DND-41 (cell line): ENCODE results near the gene MCTP1.
A peak's percentile ranks its signal among the peaks of the same experiment; 100 is the strongest.

Source experiments
- ATAC-seq: fragments of 200-7000 bp; cut with Tn5 transposase; 3 replicates; pipeline ENCODE4 v1.9.1; 2021; ENCODE audit warnings: low read depth; ENCODE audit not compliant: insufficient read depth
- DNase-seq: peaks from one replicate; pipeline ENCODE4 v3.0.0-alpha.2; 2020
- H2AFZ ChIP-seq: 2 replicates; pipeline ENCODE4 v1.6.0; 2012; ENCODE audit warnings: low read depth, low read length
- H3K27ac ChIP-seq: 2 replicates; pipeline ENCODE4 v1.5.1; 2012; ENCODE audit warnings: low read length, inconsistent platforms
- H3K27me3 ChIP-seq: fragments of 200-600 bp; sonication (generic); 2 replicates; pipeline ENCODE4 v1.6.0; 2012; ENCODE audit warnings: low read length, mild to moderate bottlenecking, inconsistent platforms; ENCODE audit not compliant: insufficient read depth, poor library complexity
- H3K36me3 ChIP-seq: 2 replicates; pipeline ENCODE4 v1.5.1; 2012; ENCODE audit warnings: low read length, inconsistent platforms; ENCODE audit not compliant: insufficient read depth
- H3K4me1 ChIP-seq: 2 replicates; pipeline ENCODE4 v1.5.1; 2012; ENCODE audit warnings: mild to moderate bottlenecking, low read length; ENCODE audit not compliant: insufficient read depth
- H3K4me2 ChIP-seq: 2 replicates; pipeline ENCODE4 v1.6.0; 2012; ENCODE audit warnings: mild to moderate bottlenecking, moderate library complexity, low read length, inconsistent platforms; ENCODE audit not compliant: insufficient read depth
- H3K4me3 ChIP-seq, 2 experiments: fragments of 200-600 bp in 1 of 2; shearing (Covaris generic) in 1 of 2; 2 replicates each; pipeline ENCODE4 v1.5.1; 2012 to 2016; ENCODE audit warnings: inconsistent platforms in 2 of 2, low read length in 2 of 2, mild to moderate bottlenecking in 2 of 2, low read depth in 1 of 2, moderate library complexity in 1 of 2
- H3K79me2 ChIP-seq: 2 replicates; pipeline ENCODE4 v1.6.0; 2012; ENCODE audit warnings: low read length, inconsistent platforms; ENCODE audit not compliant: insufficient read depth
- H3K9ac ChIP-seq: 2 replicates; pipeline ENCODE4 v1.6.0; 2012; ENCODE audit warnings: low read depth, mild to moderate bottlenecking, inconsistent platforms, low read length, moderate library complexity
- H3K9me3 ChIP-seq: 2 replicates; pipeline ENCODE4 v1.5.1; 2012; ENCODE audit warnings: low read length, moderate library complexity, mild to moderate bottlenecking, inconsistent platforms; ENCODE audit not compliant: insufficient read depth, severe bottlenecking
- H4K20me1 ChIP-seq: 2 replicates; pipeline ENCODE4 v1.6.0; 2012; ENCODE audit warnings: low read length; ENCODE audit not compliant: insufficient read depth
- CTCF ChIP-seq: IDR thresholded peaks from 2 replicates; pipeline ENCODE4 v1.5.1; 2012; ENCODE audit warnings: borderline replicate concordance, low read length, moderate library complexity, mild to moderate bottlenecking; ENCODE audit not compliant: poor library complexity, severe bottlenecking; ENCODE audit errors: extremely low read depth
- EZH2 ChIP-seq: IDR thresholded peaks from 3 replicates; pipeline ENCODE4 v1.6.1; 2012; ENCODE audit warnings: borderline replicate concordance, low read depth, mild to moderate bottlenecking, moderate library complexity, low read length, inconsistent platforms; ENCODE audit not compliant: severe bottlenecking

Gene MCTP1

DNA sequence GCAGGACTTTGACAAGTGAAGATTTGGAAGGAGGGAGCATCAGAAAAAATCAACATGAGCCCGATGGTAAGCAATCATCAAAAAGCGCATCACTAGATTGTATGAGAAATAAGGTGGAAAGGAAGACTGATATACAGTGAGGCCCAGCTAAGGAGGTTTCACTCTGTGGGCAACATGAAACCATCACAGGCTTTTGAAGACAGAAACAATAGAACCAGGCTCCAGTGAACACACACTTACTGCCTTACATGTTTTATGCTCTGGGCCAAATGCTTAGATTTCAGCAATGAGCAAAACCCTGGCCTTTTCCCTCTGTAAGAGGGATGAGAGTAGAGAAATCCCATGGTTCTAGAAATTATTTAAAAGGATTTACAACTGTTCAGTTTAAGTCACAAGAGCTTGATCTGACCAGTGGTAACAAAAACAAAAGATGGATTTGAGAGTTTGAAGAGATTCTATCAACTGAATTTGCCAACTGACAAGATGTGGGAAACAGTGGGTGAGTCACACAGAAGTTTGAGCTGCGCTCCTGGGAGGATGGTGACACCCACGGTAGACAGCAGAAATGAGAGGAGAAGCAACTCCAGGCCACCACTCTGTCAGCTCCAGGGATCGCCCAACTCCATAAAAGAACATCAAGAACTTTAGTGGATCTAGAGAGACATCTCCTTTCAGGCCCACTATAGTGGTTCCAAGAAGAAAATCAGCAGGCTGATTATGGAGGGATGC is 261.8 kb downstream of the MCTP1 start:
- no peak overlapping the region for H3K4me3 ChIP-seq
- DNase-seq (peak; percentile 42), ATAC-seq (peak; percentile 78)
- peak overlapping the region; percentile 50 for H3K27ac ChIP-seq
- H3K9ac ChIP-seq, result peak overlapping the region; percentile 6; the same call in 1 of the 2 replicates
- H3K79me2 ChIP-seq, result no peaks in the 10 kb centered on the region
- no peaks in the 10 kb centered on the region for H3K9me3 ChIP-seq
- peak overlapping the region; percentile 2; the same call in 1 of the 2 replicates for H3K4me2 ChIP-seq
- H4K20me1 ChIP-seq, result no peaks in the 10 kb centered on the region
- no peak overlapping the region for H2AFZ ChIP-seq
- H3K4me1 ChIP-seq, result peaks cover 31% of the 10 kb centered on the region
- no peaks in the 10 kb centered on the region for H3K36me3 ChIP-seq
- no peaks in the 10 kb centered on the region for H3K27me3 ChIP-seq
- TF ChIP-seq EZH2, result no peak
- TF ChIP-seq CTCF, result no peak

- Histone ChIP-seq H4K20me1 (no peaks in the 10 kb centered on the region), H3K27ac (no peak overlapping the region), H3K4me1 (peaks cover 19% of the 10 kb centered on the region), H3K4me3 (no peak overlapping the region), H3K4me2 (no peak overlapping the region), H3K9me3 (no peaks in the 10 kb centered on the region), H3K36me3 (peaks cover 5% of the 10 kb centered on the region; the same call in 1 of the 2 replicates), H2AFZ (no peak overlapping the region), H3K27me3 (no peaks in the 10 kb centered on the region), H3K79me2 (no peaks in the 10 kb centered on the region), H3K9ac (no peak overlapping the region)
- TF ChIP-seq EZH2 (no peak), CTCF (no peak)
- ATAC-seq (no peak), DNase-seq (no peak)
Observed at GRCh38 chr5:95020345-95020744, 264.5 kb downstream of the MCTP1 start.

DNA sequence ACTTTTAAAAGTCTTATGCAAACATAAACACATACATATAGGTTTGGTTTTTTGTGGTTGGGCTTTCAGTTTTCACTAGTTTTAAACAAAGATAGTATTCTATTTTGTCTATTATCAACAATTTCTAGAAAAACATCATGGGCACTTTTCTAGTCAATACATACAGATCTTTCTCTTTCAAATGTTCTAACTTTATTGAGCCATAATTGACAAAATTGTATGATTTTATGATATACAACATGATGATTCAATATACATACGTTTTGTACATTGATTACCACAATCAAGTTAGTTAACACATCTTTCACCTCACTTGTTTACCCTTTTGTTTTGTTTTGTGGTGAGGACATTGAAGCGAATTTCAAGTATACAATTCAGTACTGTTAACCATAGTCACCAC is 265.9 kb downstream of the MCTP1 start:
- Histone ChIP-seq H3K4me1 (peaks cover 19% of the 10 kb centered on the region), H3K9ac (no peak overlapping the region), H4K20me1 (no peaks in the 10 kb centered on the region), H2AFZ (no peak overlapping the region), H3K9me3 (no peaks in the 10 kb centered on the region), H3K4me3 (no peak overlapping the region), H3K36me3 (peaks cover 5% of the 10 kb centered on the region; the same call in 1 of the 2 replicates), H3K27me3 (no peaks in the 10 kb centered on the region), H3K27ac (no peak overlapping the region), H3K4me2 (no peak overlapping the region), H3K79me2 (no peaks in the 10 kb centered on the region)
- DNase-seq (no peak), ATAC-seq (no peak)
- TF ChIP-seq CTCF (no peak), EZH2 (no peak)
